ENCODE data around the gene C1orf21. TPM values are rescaled to one million over a fixed set of nuclear protein-coding genes. Genes with fewer than 3 reads are reported as not detected.

Gene C1orf21
- total and polyA plus RNA-seq, 2 donors (not counting 3 experiments of a cell fraction or from before 2014, with no cell fraction given): 0.79 to 8.5 TPM

DNA sequence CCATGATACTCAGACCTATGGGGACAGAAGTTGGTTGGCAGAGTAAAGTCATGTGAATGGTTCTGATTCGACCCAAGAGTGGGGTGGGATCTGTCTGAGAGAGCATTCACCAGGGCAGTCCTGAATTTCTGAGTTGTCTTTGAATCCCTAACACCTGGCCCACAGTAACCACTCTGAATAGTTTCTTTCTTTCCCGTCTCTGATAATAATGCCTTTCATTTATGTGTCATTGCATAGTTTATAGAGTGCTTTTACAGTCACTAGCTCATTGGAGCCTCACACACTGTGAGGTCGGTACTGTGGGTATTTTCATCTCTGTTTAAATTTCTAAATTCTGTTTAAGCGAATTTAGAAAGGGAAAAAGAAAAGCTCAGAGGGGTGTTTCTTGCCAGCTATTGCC, 147.1 kb downstream of the C1orf21 start:
- no peak overlapping the region for H3K27ac ChIP-seq (ENCODE audit: insufficient read depth, low read depth, low read length)
- no peaks in the 10 kb centered on the region for H3K27me3 ChIP-seq (ENCODE audit: control insufficient read depth in 2 of 2, insufficient read depth in 2 of 2, low read length in 2 of 2)
- no peak overlapping the region for H2AFZ ChIP-seq (ENCODE audit: low read depth, low read length)
- dilution Hi-C loops (cut with MboI; ENCODE audit: extremely low pct_ligation_motif_present, low sequenced_read_pairs) (no loop called here), intact Hi-C loops (cut with micrococcal nuclease) (no loop called here)
- no TSS peak for BruUV-seq (replicated peaks)
- no peak for DNase-seq (ENCODE audit: low read depth, low spot score)
- no peaks in the 10 kb centered on the region for H3K9me1 ChIP-seq (replicated peaks; ENCODE audit: control insufficient read depth, extremely low read depth, insufficient read depth, low read length)
- no peak for TF ChIP-seq JUN (IDR thresholded peaks at IDR 0.05; ENCODE audit: borderline replicate concordance, insufficient read depth, insufficient read length, low read depth)
- TF ChIP-seq, protein P1, sequence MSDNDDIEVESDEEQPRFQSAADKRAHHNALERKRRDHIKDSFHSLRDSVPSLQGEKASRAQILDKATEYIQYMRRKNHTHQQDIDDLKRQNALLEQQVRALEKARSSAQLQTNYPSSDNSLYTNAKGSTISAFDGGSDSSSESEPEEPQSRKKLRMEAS (IDR thresholded peaks at IDR 0.05; ENCODE audit: insufficient read depth, insufficient read length): no peak
- TF ChIP-seq POLR2AphosphoS5 (IDR thresholded peaks at IDR 0.05; ENCODE audit: insufficient read depth, low read depth, low read length): no peak
- no peak for TF ChIP-seq FOS (IDR thresholded peaks at IDR 0.05; ENCODE audit: borderline replicate concordance, insufficient read depth, low read length)
- no peak for TF ChIP-seq EZH2 (IDR thresholded peaks at IDR 0.05; ENCODE audit: borderline replicate concordance, low read depth, low read length, severe bottlenecking)
- no peak for TF ChIP-seq POLR2A (IDR thresholded peaks at IDR 0.05; ENCODE audit: low read depth, low read length)
- no peak for TF ChIP-seq GATA2 (IDR thresholded peaks at IDR 0.05; ENCODE audit: insufficient read depth, insufficient read length, low read depth, low read length)
- TF ChIP-seq, protein P2, sequence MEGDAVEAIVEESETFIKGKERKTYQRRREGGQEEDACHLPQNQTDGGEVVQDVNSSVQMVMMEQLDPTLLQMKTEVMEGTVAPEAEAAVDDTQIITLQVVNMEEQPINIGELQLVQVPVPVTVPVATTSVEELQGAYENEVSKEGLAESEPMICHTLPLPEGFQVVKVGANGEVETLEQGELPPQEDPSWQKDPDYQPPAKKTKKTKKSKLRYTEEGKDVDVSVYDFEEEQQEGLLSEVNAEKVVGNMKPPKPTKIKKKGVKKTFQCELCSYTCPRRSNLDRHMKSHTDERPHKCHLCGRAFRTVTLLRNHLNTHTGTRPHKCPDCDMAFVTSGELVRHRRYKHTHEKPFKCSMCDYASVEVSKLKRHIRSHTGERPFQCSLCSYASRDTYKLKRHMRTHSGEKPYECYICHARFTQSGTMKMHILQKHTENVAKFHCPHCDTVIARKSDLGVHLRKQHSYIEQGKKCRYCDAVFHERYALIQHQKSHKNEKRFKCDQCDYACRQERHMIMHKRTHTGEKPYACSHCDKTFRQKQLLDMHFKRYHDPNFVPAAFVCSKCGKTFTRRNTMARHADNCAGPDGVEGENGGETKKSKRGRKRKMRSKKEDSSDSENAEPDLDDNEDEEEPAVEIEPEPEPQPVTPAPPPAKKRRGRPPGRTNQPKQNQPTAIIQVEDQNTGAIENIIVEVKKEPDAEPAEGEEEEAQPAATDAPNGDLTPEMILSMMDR (IDR thresholded peaks at IDR 0.05; ENCODE audit: extremely low read depth in 1 of 2, insufficient read depth in 1 of 2, low read depth in 1 of 2, low read length in 2 of 2): no peak
- no peak for TF ChIP-seq MYC (IDR thresholded peaks at IDR 0.05; ENCODE audit: low read depth, low read length)
- POLR2A ChIA-PET: no interaction called here
- FAIRE-seq: no peak
- no peak overlapping the region for H3K9ac ChIP-seq (replicated peaks; ENCODE audit: extremely low read depth, insufficient read depth, low read length)
- H3K36me3 ChIP-seq (ENCODE audit: control insufficient read depth in 2 of 2, extremely low read depth in 1 of 2, insufficient read depth in 2 of 2, low read length in 2 of 2): no peaks in the 10 kb centered on the region
- H3K4me1 ChIP-seq (ENCODE audit: control insufficient read depth, extremely low read depth, insufficient read depth, low read length): no peaks in the 10 kb centered on the region
- CTCF ChIA-PET: no interaction called here
- H3K4me2 ChIP-seq (ENCODE audit: insufficient read depth, low read length): no peak overlapping the region
- H4K20me1 ChIP-seq (replicated peaks; ENCODE audit: control insufficient read depth, extremely low read depth, insufficient read depth, low read length): no peaks in the 10 kb centered on the region
- no peaks in the 10 kb centered on the region for H3K9me3 ChIP-seq (replicated peaks; ENCODE audit: control insufficient read depth, insufficient read depth, low read length)
- no peak overlapping the region for H3K4me3 ChIP-seq (replicated peaks in 1 of 3; ENCODE audit: insufficient read depth in 1 of 3, low read depth in 1 of 3, low read length in 3 of 3)
- H3K79me2 ChIP-seq (ENCODE audit: control insufficient read depth, insufficient read depth, low read length): no peaks in the 10 kb centered on the region
